GM06990 (cell line): ENCODE data around the gene RNF126.

Experiments used
- DNase-seq: peaks from one replicate; pipeline ENCODE4 v3.0.0-alpha.2; 2011; ENCODE audit not compliant: insufficient read length; ENCODE audit errors: extremely low read depth
- H3K27me3 ChIP-seq: replicated peaks from 2 replicates; pipeline ENCODE4 v1.6.0; 2011; ENCODE audit warnings: low read length; ENCODE audit not compliant: control insufficient read depth, insufficient read depth
- H3K36me3 ChIP-seq: 2 replicates; pipeline ENCODE4 v1.5.1; 2011; ENCODE audit warnings: low read length; ENCODE audit not compliant: control insufficient read depth, insufficient read depth
- H3K4me3 ChIP-seq: replicated peaks from 2 replicates; pipeline ENCODE4 v1.5.1; 2011; ENCODE audit warnings: low read depth, mild to moderate bottlenecking, control low read depth, low read length
- CTCF ChIP-seq: IDR thresholded peaks from 2 replicates; pipeline ENCODE4 v1.5.1; 2011; ENCODE audit warnings: low read length, control low read depth, mild to moderate bottlenecking, inconsistent platforms; ENCODE audit not compliant: insufficient read depth, poor library complexity, severe bottlenecking

The RNF126 gene

DNA sequence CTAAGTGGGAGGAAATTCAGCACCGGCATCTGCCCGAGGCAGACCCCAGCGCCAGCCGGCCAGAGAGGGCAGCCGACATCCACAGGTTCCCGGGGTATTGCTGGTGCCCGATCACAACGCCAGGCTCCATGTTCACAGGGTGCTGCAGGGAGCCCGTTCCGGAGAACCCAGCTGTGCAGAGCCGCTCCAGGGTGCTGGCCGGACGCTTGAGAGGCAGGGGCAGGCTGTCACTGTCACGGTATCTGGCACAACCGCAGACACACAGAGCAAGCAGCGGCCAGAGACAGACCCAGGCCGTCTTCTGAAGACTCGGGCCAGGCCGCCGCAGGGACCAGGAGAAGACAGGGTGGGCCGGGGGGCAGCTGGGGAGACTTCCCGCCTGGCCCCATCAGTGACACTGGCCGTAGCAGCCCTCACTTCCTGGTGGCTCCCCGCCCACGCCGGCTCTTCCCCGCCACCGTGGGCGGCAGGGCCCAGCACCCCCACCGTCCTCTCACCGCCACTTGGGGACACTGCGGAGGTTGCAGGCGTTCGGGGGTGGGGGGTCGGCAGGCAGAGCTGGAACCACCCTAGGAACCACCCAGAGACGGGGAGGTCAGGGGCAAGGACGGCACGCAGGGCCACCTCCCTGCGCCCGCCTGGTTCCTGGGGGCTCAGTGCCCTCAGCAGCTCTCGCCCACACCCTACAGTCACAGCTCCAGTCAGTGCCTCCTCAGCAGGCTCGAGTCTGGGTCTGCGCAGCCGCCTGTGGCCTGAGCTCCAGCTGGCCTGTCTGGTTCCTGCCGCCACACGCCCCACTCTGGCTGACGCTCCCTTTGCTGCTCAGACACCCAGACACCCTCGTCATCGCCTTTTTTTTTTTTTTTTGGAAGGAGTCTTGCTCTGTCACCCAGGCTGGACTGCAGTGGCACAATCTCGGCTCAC lies 3.8 kb downstream of the RNF126 start:
- no peaks in the 10 kb centered on the region for H3K27me3 ChIP-seq
- DNase-seq = no peak
- H3K4me3 ChIP-seq = 0 out of 2 replicates have a peak overlapping the region, but pooled peaks have one; percentile 17
- no peak for TF ChIP-seq CTCF
- peaks cover 21% of the 10 kb centered on the region for H3K36me3 ChIP-seq

DNA sequence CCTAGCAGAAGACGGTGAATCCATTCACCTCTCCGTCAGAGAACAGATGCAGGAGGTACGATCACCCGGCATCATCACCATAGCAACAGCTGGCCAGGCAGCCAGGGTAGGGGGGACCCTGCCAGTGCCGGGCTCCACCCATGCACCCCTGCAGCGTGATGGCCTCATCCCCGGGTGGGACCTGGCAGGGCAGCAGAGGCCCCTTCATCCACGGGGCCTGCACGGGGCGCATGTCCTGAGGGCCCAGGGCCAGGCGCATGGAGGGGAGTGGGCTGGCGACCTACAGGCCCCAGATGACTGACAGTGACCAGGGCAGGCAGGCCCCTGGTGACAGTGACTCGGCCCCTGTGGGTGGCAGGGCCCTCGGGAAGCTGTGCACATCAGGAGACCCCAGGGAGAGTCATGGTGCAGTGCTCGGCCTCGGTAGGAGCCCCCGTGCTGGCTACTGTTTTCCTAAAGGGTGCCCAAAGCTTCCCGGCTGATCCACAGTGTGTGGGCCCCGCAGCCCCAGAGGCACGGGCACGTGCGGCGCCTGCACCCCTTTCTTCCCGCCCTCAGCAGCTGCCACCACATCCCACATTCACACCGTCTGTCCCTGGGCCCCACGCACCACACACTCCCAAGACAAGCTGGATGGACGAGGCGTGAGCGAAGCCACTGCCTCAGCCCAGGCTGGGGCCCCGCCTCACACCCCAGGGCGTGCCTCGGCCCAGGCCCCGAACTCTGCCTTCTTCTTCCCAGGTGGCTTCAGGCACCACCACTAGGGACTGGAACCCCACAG lies 4.8 kb downstream of the RNF126 start:
- H3K4me3 ChIP-seq = no peak overlapping the region
- no peak for TF ChIP-seq CTCF

GRCh38 chr19:657611-658010 lies 5.4 kb downstream of the RNF126 start:
- Histone ChIP-seq H3K4me3 (no peak overlapping the region), H3K36me3 (peaks cover 27% of the 10 kb centered on the region), H3K27me3 (no peaks in the 10 kb centered on the region)
- DNase-seq = no peak
- no peak for TF ChIP-seq CTCF

More for the DNA sequence above, 4.8 kb downstream of the RNF126 start:
- H3K27me3 ChIP-seq = no peaks in the 10 kb centered on the region
- H3K36me3 ChIP-seq = peaks cover 25% of the 10 kb centered on the region
- DNase-seq = no peak

DNA sequence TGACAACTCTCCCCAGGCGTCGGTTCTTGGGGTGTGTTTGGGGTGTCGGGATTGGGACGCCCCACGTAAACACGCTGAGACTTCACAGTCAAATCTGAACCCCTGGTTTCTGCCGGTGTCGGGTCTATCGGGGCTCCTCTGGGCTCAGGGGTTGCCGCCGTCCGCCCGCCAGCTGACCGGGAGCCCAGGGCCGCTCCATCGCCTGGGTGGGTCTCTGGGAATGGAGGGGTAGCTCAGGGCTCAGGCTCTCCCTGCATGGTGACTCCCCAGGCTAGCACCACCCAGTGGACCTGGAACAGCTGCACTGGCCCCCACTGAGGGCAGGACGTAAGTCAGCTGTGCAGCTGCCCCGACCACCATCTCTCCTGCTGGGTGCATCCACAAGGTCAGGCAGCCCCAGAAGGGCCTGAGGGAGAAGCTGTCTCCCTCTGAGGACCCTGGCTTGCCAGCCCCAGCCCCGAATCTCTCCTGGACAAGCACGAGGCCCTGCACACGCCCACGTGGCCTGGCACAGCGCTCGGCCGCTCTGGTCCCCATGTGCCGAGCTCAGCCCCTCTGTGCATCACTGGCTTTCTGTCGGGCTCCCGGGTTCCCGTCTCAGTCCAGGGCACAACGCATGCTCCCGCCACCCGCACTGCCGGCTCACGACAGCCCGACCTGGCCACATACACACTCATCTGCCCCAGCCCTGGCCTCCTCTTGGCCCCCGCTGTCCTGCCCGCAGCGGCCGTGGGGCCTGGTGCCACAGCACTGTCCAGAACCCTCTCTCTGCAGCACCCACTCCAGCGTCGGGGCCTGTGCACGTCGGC lies 6.1 kb downstream of the RNF126 start:
- Histone ChIP-seq H3K36me3 (peaks cover 31% of the 10 kb centered on the region), H3K4me3 (no peak overlapping the region), H3K27me3 (no peaks in the 10 kb centered on the region)
- no peak for TF ChIP-seq CTCF
- no peak for DNase-seq

DNA sequence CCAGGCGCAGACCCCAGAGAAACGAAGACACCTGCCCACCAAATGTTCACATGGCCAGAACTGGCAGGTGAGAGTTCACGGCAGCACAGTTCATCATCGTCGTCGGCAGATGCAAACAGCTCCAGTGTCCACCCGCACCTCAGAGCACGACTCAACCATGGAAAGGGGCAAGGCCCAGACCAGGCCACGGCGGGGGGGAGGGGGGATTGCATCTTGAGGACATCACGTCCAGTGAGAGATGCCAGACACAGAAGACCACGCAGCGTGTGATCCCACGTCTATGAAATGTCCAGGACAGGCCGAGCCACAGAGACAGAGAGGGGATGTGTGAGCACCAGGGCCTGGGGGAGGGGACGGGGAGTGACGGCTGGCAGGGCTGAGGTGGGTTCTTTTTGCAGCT lies 7.3 kb downstream of the RNF126 start:
- no peak for TF ChIP-seq CTCF
- no peaks in the 10 kb centered on the region for H3K27me3 ChIP-seq
- H3K36me3 ChIP-seq = peaks cover 33% of the 10 kb centered on the region
- DNase-seq = no peak
- no peak overlapping the region for H3K4me3 ChIP-seq
